ENCODE measurements around the gene GOLGA8J.
"Not testable (repeated sequence)": the region's sequence is repeated elsewhere in the genome, so short reads cannot be mapped to it uniquely, and the experiment has no call there.

The GOLGA8J gene, protein sequence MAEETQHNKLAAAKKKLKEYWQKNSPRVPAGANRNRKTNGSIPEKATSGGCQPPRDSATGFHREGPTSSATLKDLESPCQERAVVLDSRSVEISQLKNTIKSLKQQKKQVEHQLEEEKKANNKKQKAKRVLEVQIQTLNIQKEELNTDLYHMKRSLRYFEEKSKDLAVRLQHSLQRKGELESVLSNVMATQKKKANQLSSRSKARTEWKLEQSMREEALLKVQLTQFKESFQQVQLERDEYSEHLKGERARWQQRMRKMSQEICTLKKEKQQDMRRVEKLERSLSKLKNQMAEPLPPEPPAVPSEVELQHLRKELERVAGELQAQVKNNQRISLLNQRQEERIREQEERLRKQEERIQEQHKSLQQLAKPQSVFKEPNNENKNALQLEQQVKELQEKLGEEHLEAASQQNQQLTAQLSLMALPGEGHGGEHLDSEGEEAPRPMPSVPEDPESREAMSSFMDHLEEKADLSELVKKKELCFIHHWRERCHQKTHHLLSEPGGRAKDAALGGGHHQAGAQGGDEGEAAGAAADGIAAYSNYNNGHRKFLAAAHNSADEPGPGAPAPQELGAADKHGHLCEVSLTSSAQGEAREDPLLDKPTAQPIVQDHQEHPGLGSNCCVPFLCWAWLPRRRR

DNA sequence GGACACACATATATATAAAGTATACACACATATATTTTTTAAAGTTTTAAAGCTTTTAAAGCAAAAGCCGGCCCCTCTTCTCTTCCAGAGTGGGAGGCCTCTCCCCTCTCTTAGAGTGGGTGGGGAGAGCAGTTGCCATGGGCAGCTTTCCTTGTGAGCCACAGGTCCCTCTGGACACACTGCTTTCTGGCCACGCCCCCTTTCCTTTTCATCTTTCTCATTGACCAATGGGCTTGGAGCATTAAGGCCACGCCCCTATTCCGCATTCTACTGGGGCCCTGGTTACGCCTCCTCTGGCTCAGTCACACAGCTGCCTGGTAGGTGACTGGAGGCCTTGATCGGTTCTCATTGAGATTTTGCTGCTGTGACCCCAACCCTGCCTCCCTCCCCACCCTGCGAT, at the start of gene GOLGA8J:
Gene GOLGA8J, plus strand, starts transcription at position 301 of the 400 bp plus-strand sequence. Its CDS starts 98 bp downstream, at position 399.
- not testable (repeated sequence) for H3K9me3 Mint-ChIP-seq; DNase-seq (ENCODE audit: low spot score in 2 of 2); H3K4me1 Mint-ChIP-seq; H3K27me3 Mint-ChIP-seq; H3K27ac Mint-ChIP-seq (ENCODE audit: low read depth); ATAC-seq (replicated peaks; ENCODE audit: extremely low read depth, poor library complexity, severe bottlenecking); H3K4me3 Mint-ChIP-seq; H3K36me3 Mint-ChIP-seq (ENCODE audit: insufficient read depth)

DNA sequence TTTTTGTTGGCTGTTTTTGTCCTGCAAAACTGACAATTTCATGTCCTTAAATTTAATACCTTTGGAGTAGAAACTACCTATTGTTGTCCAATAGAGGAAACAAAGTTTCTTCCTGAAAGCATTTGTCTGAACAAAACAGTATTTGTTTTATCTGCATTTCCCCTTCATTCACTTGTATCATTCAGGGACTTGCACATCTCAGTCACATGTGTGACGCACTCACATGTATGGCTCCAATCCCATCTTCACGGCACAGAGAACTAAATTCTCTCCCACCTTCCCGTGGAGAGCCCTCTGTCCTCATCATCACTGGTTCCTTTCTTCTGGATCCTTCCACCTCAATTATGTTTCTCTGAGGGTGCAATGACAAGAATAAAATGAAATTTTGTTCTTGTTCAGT, 49.5 kb upstream of the GOLGA8J start:
- peaks cover 11% of the 10 kb centered on the region for H3K9me3 Mint-ChIP-seq
- H3K4me3 Mint-ChIP-seq = no peak overlapping the region
- no peak for DNase-seq (ENCODE audit: low spot score in 2 of 2)
- ATAC-seq (replicated peaks; ENCODE audit: extremely low read depth, poor library complexity, severe bottlenecking) = no peak
- H3K36me3 Mint-ChIP-seq (ENCODE audit: insufficient read depth) = no peaks in the 10 kb centered on the region
- no peaks in the 10 kb centered on the region for H3K4me1 Mint-ChIP-seq
- peaks cover 12% of the 10 kb centered on the region for H3K27me3 Mint-ChIP-seq
- no peak overlapping the region for H3K27ac Mint-ChIP-seq (ENCODE audit: low read depth)

DNA sequence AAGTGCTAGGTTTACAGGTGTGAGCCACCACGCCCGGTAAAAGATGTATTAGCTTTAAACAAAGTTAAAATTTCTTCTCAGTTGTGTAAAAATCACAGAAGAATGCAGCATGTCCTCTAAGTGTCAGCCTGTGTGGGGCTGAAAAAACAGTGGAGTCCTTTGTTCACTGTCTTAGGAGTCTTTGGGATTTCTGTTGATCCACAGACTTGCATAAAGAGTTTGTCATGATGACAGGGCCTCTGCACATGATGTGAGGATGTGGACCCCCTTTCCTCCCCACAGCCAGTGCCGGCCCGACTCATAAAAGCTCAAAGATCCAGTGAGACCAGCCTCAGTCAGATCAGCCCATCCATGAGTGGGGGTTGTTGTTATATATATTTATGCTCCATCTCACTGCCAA, 49.0 kb upstream of the GOLGA8J start:
- no peak overlapping the region for H3K27ac Mint-ChIP-seq (ENCODE audit: low read depth)
- H3K27me3 Mint-ChIP-seq = peaks cover 14% of the 10 kb centered on the region
- no peak overlapping the region for H3K4me3 Mint-ChIP-seq
- no peak for DNase-seq (ENCODE audit: low spot score in 2 of 2)
- peaks cover 1% of the 10 kb centered on the region for H3K36me3 Mint-ChIP-seq (ENCODE audit: insufficient read depth)
- H3K9me3 Mint-ChIP-seq = peaks cover 13% of the 10 kb centered on the region
- no peaks in the 10 kb centered on the region for H3K4me1 Mint-ChIP-seq
- ATAC-seq (replicated peaks; ENCODE audit: extremely low read depth, poor library complexity, severe bottlenecking) = no peak

DNA sequence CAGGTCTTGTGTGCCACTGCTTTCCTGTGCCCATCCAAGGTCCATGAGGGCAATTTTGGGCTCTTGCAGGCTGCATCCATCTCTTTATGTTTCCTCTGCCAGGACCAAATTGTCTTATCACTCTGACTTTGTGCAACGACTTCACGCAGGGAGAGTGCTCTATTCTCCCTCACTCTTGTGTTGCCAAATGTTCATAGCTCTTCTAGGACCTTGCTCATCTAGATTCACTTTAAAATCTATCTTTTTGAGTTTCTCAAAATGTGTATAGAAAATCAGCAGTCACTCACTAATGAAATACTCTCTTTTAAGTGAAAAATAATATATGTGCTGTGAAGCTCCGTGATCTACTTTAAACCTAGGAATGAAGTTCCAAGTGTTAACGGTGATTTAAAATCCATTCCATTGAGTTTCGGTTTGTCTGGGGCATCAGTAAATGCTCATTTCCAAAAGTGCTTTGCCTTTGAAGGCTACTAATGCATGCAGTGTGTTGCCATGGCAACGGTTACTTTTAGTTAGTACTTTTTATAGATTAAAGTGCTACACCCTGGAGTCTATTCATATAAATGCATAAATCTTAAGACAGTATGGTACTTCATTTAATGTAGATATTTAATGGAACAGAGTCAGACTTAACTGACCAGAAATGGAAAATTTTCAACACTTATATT, 46.6 kb upstream of the GOLGA8J start:
- Mint-ChIP-seq H3K4me1 (no peaks in the 10 kb centered on the region), H3K4me3 (no peak overlapping the region), H3K27me3 (peaks cover 18% of the 10 kb centered on the region), H3K9me3 (peaks cover 10% of the 10 kb centered on the region), H3K27ac (ENCODE audit: low read depth) (no peak overlapping the region), H3K36me3 (ENCODE audit: insufficient read depth) (peaks cover 2% of the 10 kb centered on the region)
- no peak for DNase-seq (ENCODE audit: low spot score in 2 of 2)
- no peak for ATAC-seq (replicated peaks; ENCODE audit: extremely low read depth, poor library complexity, severe bottlenecking)

DNA sequence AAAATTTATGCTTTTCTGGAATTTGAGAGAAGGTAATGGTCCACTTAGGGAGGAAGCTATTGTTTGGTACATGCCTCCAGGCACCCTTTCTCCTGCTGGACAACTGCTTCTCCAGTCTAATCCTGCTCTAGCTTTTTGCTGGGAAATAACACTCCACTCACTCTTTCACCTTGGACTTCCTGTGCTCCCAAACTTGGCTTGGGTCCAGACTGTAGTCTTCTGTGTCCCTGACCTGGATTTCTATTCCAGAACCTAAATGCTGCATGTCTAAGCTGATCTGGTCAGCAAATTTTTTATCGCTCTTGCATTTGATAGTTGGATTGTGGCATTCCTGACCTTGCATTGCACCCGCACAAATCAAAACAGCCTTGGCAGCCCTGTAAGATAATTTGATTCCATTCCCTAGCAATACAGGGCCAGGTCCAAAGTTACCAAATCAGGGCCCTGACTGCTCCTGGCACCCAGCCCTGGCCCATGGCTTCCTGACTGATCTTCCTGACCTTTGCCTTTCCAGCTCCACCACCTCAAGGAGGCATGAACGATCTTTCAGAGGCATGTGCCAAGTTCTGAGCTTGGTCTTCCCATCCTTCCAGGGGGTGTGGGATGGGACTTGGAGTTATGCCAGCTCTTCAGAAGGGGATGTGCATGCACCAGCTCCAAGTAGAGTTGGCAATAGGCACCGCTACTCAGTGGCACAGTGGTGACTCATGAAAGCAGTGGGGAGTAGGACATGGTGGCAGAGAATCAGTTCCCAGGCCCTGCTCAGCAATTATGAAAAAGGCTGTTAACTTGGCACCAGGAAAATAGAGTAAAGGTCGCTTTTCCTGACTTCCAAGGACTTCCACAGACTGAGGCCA, 43.9 kb upstream of the GOLGA8J start:
- DNase-seq (ENCODE audit: low spot score in 2 of 2) = no peak
- peaks cover 2% of the 10 kb centered on the region for H3K36me3 Mint-ChIP-seq (ENCODE audit: insufficient read depth)
- no peak overlapping the region for H3K27ac Mint-ChIP-seq (ENCODE audit: low read depth)
- peaks cover 18% of the 10 kb centered on the region for H3K27me3 Mint-ChIP-seq
- no peak overlapping the region for H3K4me3 Mint-ChIP-seq
- no peak for ATAC-seq (replicated peaks; ENCODE audit: extremely low read depth, poor library complexity, severe bottlenecking)
- H3K9me3 Mint-ChIP-seq = peaks cover 10% of the 10 kb centered on the region
- H3K4me1 Mint-ChIP-seq = no peaks in the 10 kb centered on the region

DNA sequence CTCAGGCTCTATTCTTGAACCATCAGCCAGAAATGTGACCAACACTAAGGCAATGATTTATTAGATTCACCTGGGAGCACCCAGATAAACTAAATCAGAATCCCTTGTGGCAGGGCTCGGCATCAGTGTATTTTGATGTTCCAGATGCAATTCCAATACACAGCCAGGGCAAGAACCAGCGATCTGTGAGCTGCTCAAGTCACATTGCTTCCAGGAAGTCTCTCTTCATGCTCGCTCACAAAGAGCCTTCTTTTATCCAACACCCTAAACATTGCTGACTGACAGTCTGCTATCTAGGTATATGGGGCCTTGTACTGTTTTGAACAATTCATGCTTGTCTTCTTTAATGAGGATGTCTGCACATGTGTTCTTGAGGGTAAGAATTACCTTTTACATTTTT, 40.9 kb upstream of the GOLGA8J start:
- H3K4me3 Mint-ChIP-seq = no peak overlapping the region
- no peaks in the 10 kb centered on the region for H3K4me1 Mint-ChIP-seq
- peaks cover 9% of the 10 kb centered on the region for H3K9me3 Mint-ChIP-seq
- no peak overlapping the region for H3K27ac Mint-ChIP-seq (ENCODE audit: low read depth)
- DNase-seq (ENCODE audit: low spot score in 2 of 2) (no peak), ATAC-seq (replicated peaks; ENCODE audit: extremely low read depth, poor library complexity, severe bottlenecking) (no peak)
- H3K27me3 Mint-ChIP-seq = peaks cover 36% of the 10 kb centered on the region
- peaks cover 2% of the 10 kb centered on the region for H3K36me3 Mint-ChIP-seq (ENCODE audit: insufficient read depth)

DNA sequence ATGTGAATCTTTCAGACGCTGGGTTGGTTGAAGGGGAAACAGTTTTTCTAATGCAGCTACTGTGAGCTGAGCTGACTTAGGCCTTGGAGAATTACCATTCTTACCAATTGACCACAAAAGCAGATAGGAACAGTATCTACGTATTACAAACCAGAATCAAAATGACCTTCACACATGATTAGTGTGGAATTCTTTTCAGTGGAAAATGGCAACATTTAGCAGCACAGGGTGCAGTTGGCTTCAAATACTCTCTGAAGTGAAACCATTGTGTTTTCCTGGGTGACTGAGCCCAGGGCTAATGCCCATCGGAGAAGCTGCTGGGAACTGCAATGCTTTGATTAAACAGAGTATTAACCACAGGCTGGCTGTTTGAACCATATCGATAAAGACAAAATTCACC, 40.2 kb upstream of the GOLGA8J start:
- Mint-ChIP-seq H3K27me3 (peaks cover 34% of the 10 kb centered on the region), H3K36me3 (ENCODE audit: insufficient read depth) (peaks cover 2% of the 10 kb centered on the region), H3K27ac (ENCODE audit: low read depth) (no peak overlapping the region), H3K4me1 (no peaks in the 10 kb centered on the region), H3K9me3 (peaks cover 5% of the 10 kb centered on the region), H3K4me3 (no peak overlapping the region)
- ATAC-seq (replicated peaks; ENCODE audit: extremely low read depth, poor library complexity, severe bottlenecking) (no peak), DNase-seq (ENCODE audit: low spot score in 2 of 2) (no peak)

DNA sequence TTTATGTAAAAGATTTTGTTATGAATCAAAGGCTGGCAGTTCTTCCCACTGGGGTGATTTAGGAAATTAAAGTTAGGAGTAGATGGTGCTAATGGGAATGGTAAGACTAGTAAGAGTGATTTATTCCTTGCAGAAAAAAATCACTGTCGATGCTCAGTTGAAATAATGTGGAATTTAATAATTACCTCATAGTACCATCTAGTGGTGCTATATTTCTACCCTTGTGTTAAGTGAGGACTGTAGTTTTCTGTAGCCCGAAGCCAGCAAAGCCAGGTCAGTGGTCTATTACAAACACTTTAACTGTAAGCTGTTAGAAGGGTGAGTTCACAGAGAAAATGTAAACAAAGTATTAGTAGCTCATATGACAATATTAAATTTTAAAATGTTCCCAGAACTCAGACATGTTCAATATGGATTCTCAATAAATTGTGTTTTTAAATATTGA, 39.5 kb upstream of the GOLGA8J start:
- ATAC-seq (replicated peaks; ENCODE audit: extremely low read depth, poor library complexity, severe bottlenecking) = no peak
- Mint-ChIP-seq H3K4me3 (no peak overlapping the region), H3K27me3 (peaks cover 39% of the 10 kb centered on the region), H3K36me3 (ENCODE audit: insufficient read depth) (peaks cover 2% of the 10 kb centered on the region), H3K9me3 (peaks cover 5% of the 10 kb centered on the region), H3K27ac (ENCODE audit: low read depth) (no peak overlapping the region), H3K4me1 (no peaks in the 10 kb centered on the region)
- DNase-seq (ENCODE audit: low spot score in 2 of 2) = no peak

DNA sequence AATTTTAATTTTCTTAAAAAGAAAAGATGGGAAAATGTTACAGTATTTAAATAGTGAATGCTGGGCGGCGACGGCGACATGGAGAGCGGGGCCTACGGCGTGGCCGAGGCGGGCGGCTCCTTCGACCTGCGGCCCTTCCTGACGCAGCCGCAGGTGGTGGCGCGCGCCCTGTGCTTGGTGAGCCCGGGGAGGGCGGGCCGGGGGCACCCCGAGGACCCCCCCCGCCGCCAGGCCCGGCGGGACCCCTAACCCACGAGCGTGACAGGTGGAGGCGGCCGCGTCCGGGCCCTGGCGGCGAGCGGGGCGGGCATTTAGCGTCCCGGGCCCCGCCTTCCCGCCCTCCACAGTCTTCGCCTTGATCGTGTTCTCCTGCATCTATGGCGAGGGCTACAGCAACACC, 38.4 kb upstream of the GOLGA8J start:
- Mint-ChIP-seq H3K4me3 (no peak overlapping the region), H3K27ac (ENCODE audit: low read depth) (no peak overlapping the region), H3K36me3 (ENCODE audit: insufficient read depth) (no peaks in the 10 kb centered on the region), H3K9me3 (no peaks in the 10 kb centered on the region), H3K4me1 (no peaks in the 10 kb centered on the region), H3K27me3 (peaks cover 33% of the 10 kb centered on the region)
- DNase-seq (ENCODE audit: low spot score in 2 of 2) = no peak
- no peak for ATAC-seq (replicated peaks; ENCODE audit: extremely low read depth, poor library complexity, severe bottlenecking)

DNA sequence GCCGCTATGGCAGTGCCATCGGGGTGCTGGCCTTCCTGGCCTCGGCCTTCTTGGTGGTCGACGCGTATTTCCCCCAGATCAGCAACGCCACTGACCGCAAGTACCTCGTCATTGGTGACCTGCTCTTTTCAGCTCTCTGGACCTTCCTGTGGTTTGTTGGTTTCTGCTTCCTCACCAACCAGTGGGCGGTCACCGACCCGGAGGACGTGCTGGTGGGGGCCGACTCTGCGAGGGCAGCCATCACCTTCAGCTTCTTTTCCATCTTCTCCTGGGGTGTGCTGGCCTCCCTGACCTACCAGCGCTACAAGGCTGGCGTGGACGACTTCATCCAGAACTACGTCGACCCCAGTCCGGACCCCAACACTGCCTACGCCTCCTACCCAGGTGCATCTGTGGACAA, 37.9 kb upstream of the GOLGA8J start:
- H3K27me3 Mint-ChIP-seq = peaks cover 33% of the 10 kb centered on the region
- H3K36me3 Mint-ChIP-seq (ENCODE audit: insufficient read depth); H3K4me1 Mint-ChIP-seq; ATAC-seq (replicated peaks; ENCODE audit: extremely low read depth, poor library complexity, severe bottlenecking); H3K9me3 Mint-ChIP-seq; H3K27ac Mint-ChIP-seq (ENCODE audit: low read depth); DNase-seq (ENCODE audit: low spot score in 2 of 2); H3K4me3 Mint-ChIP-seq: not testable (repeated sequence)

DNA sequence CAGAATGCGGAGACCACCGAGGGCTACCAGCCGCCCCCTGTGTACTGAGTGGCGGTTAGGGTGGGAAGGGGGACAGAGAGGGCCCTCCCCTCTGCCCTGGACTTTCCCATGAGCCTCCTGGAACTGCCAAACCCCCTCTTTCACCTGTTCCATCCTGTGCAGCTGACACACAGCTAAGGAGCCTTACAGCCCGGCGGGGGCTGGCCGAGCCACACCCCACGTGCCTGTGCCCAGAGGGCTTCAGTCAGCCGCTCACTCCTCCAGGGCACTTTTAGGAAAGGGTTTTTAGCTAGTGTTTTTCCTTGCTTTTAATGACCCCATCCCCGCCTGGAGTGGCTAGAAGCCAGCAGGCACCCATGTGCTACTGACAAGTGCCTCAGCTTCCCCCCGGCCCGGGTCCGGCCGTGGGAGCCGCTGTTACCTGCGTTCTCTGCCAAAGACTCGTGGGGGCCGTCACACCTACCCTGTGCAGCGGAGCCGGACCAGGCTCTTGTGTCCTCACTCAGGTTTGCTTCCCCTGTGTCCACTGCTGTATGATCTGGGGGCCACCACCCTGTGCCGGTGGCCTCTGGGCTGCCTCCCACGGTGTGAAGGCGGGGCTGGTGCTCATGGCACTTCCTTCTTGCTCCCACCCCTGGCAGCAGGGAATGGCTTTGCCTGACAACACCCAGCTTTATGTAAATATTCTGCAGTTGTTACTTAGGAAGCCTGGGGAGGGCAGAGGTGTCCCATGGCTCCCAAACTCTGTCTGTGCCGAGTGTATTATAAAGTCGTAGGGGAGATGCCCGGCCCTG, 37.3 kb upstream of the GOLGA8J start:
- not testable (repeated sequence) for H3K27ac Mint-ChIP-seq (ENCODE audit: low read depth); H3K9me3 Mint-ChIP-seq; DNase-seq (ENCODE audit: low spot score in 2 of 2); H3K36me3 Mint-ChIP-seq (ENCODE audit: insufficient read depth); H3K4me1 Mint-ChIP-seq; ATAC-seq (replicated peaks; ENCODE audit: extremely low read depth, poor library complexity, severe bottlenecking); H3K4me3 Mint-ChIP-seq
- peaks cover 34% of the 10 kb centered on the region for H3K27me3 Mint-ChIP-seq
